Choroid plexus epithelial cell (primary cell): ENCODE data around the gene TUBAL3.

Experiments
- DNase-seq: peaks from one replicate; pipeline ENCODE4 v3.0.0-alpha.2; 2010; ENCODE audit warnings: low read depth
- H3K4me3 ChIP-seq: 2 replicates; pipeline ENCODE4 v1.5.1; 2011; ENCODE audit warnings: low read depth, mild to moderate bottlenecking, control low read depth, low read length, moderate library complexity
- CTCF ChIP-seq: conservative IDR thresholded peaks from 2 replicates; pipeline ENCODE4 v1.5.1; 2011; ENCODE audit warnings: low read depth, mild to moderate bottlenecking, control low read depth, inconsistent platforms, low read length, moderate library complexity

TUBAL3 gene

GRCh38 chr10:5399332-5399731, 5.3 kb downstream of the TUBAL3 start:
- no peak overlapping the region for H3K4me3 ChIP-seq
- TF ChIP-seq CTCF = no peak
- no peak for DNase-seq

GRCh38 chr10:5396556-5397300, 7.9 kb downstream of the TUBAL3 start:
- TF ChIP-seq CTCF = no peak
- H3K4me3 ChIP-seq = no peak overlapping the region
- no peak for DNase-seq

GRCh38 chr10:5395168-5395567, 9.5 kb downstream of the TUBAL3 start:
- no peak for DNase-seq
- no peak for TF ChIP-seq CTCF

GRCh38 chr10:5393529-5393928, 11.1 kb downstream of the TUBAL3 start:
- no peak for DNase-seq
- H3K4me3 ChIP-seq = no peak overlapping the region
- no peak for TF ChIP-seq CTCF

More at GRCh38 chr10:5395168-5395567, 9.5 kb downstream of the TUBAL3 start:
- H3K4me3 ChIP-seq = no peak overlapping the region

- no peak for TF ChIP-seq CTCF
- no peak overlapping the region for H3K4me3 ChIP-seq
- no peak for DNase-seq
These were observed 12.8 kb downstream of the TUBAL3 start for GRCh38 chr10:5391790-5392189.

GRCh38 chr10:5390607-5391205, 13.9 kb downstream of the TUBAL3 start:
- DNase-seq = no peak
- TF ChIP-seq CTCF = no peak
- no peak overlapping the region for H3K4me3 ChIP-seq

- TF ChIP-seq CTCF = no peak
- no peak for DNase-seq
- H3K4me3 ChIP-seq = no peak overlapping the region
These were observed 17.5 kb downstream of the TUBAL3 start for GRCh38 chr10:5387169-5387568.
